ENCODE results near the gene MRPL45. TPM values are rescaled to one million over a fixed set of nuclear protein-coding genes. Genes with fewer than 3 reads are reported as not detected.
"Not testable (repeated sequence)": the region's sequence is repeated elsewhere in the genome, so short reads cannot be mapped to it uniquely, and the experiment has no call there.

MRPL45 gene
- total RNA-seq, 1 experiment from 2014 or later, result 40.4 TPM

DNA sequence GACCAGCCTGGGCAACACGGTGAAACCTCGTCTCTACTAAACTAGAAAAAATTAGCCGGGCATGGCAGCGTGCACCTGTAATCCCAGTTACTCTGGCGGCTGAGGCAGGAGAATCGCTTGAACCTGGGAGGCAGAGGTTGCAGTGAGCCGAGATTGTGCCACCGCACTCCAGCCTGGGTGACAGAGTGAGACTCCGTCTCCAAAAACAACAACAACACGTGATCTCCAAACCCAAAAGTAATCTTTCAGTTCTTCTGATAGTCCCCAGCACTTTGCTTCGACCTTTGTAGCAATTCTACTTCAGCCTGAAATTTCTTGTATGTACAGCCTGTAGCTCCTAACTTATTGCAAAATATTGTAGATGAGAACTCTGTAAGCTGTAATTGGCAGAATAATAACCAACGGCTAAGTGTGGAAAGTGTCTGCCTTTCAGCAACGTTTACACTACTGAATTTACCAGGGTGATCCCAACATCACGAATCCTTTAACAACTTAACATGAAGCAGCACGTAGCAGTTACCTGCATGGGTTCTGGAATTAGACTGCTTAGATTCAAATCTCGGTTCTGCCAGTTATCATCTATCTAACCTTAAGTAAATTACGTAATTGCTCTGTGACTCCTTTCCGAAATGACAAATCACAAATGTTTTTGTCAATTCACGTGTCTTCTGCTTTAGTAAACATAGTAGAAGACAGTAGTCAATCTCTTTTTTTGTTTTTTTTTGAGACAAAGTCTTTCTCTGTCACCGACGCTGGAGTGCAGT, 1.2 kb upstream of the MRPL45 start:
- H3K27ac ChIP-seq, H3K4me3 ChIP-seq: not testable (repeated sequence)

DNA sequence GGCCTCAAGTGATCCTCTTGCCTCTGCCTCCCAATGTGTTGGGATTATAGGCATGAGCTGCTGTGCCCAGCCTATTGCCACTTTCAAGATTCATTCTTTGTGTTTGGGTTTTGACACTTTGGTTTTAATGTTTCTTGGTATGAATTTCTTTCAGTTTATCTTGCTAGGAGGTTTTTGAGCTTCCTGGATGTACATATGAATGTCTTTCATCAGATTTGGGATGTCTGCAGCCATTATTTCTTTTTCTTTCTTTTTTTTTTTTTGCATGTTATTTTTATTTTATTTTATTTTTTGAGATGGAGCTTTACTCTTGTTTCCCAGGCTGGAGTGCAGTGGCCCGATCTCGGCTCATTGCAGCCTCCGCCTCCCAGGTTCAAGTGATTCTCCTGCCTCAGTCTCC, 18.5 kb downstream of the MRPL45 start:
- no peaks in the 10 kb centered on the region for H3K27me3 ChIP-seq (replicated peaks)
- no peak overlapping the region for H3K27ac ChIP-seq
- no peaks in the 10 kb centered on the region for H3K9me3 ChIP-seq (replicated peaks)
- H3K4me3 ChIP-seq, result no peak overlapping the region
- H3K36me3 ChIP-seq, result peaks cover 25% of the 10 kb centered on the region
- no peaks in the 10 kb centered on the region for H3K4me1 ChIP-seq (replicated peaks)
- DNase-seq (ENCODE audit: low read depth in 1 of 2, low spot score in 2 of 2), result no peak

More for the DNA sequence above, 1.2 kb upstream of the MRPL45 start:
- H3K36me3 ChIP-seq; H3K4me1 ChIP-seq (replicated peaks); H3K9me3 ChIP-seq (replicated peaks); DNase-seq (ENCODE audit: low read depth in 1 of 2, low spot score in 2 of 2); H3K27me3 ChIP-seq (replicated peaks): not testable (repeated sequence)

DNA sequence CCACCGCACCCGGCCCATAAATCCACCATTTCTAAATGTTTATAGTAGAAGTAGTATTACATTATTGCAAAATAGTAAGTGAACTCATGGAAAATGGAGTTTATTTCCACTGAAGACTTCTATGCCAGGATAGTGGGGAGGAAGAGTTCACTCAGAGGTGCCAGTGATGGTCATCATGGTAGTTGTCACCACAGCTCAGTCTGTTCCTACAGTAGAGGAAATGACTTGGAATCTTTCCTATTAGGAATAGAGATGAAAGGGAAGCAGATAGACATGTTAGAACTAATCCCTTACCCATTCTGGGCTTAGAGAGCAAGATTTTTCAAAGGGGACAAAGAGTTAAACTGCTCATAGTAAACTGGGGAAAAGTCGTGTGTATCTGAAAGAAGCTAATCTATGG, 20.1 kb downstream of the MRPL45 start:
- peaks cover 28% of the 10 kb centered on the region for H3K36me3 ChIP-seq
- no peaks in the 10 kb centered on the region for H3K27me3 ChIP-seq (replicated peaks)
- no peak overlapping the region for H3K4me3 ChIP-seq
- H3K9me3 ChIP-seq (replicated peaks), result no peaks in the 10 kb centered on the region
- no peak overlapping the region for H3K27ac ChIP-seq
- DNase-seq (ENCODE audit: low read depth in 1 of 2, low spot score in 2 of 2), result no peak
- no peaks in the 10 kb centered on the region for H3K4me1 ChIP-seq (replicated peaks)

DNA sequence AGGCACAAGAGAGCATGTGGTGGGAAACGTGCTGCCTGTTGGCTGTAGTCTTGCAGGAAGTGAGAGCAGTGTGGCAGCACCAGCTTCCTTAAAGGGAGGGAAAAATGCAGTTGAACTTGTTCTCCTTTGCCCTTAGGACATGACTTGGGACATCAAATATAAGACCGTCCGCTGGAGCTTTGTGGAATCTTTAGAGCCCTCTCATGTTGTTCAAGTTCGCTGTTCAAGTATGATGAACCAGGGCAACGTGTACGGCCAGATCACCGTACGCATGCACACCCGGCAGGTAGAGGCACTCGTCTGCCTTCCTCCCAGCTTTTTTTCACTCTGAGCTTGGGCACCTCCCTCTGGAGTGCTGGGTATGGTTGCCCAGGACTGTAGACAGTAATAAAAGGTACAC, 23.5 kb downstream of the MRPL45 start:
- no peak for DNase-seq (ENCODE audit: low read depth in 1 of 2, low spot score in 2 of 2)
- Histone ChIP-seq H3K4me3 (no peak overlapping the region), H3K36me3 (peaks cover 38% of the 10 kb centered on the region), H3K27me3 (replicated peaks) (no peaks in the 10 kb centered on the region), H3K9me3 (replicated peaks) (no peaks in the 10 kb centered on the region), H3K4me1 (replicated peaks) (no peaks in the 10 kb centered on the region), H3K27ac (no peak overlapping the region)

- H3K4me1 ChIP-seq (replicated peaks), result no peaks in the 10 kb centered on the region
- H3K9me3 ChIP-seq (replicated peaks), result no peaks in the 10 kb centered on the region
- DNase-seq (ENCODE audit: low read depth in 1 of 2, low spot score in 2 of 2), result peak; percentile 34 to 71
- no peak overlapping the region for H3K27ac ChIP-seq
- H3K27me3 ChIP-seq (replicated peaks), result no peaks in the 10 kb centered on the region
- peaks cover 27% of the 10 kb centered on the region for H3K36me3 ChIP-seq
- no peak overlapping the region for H3K4me3 ChIP-seq
Measured at GRCh38 chr17:38322156-38322779, 25.3 kb downstream of the MRPL45 start.

GRCh38 chr17:38322897-38323296, 25.9 kb downstream of the MRPL45 start:
- H3K27me3 ChIP-seq (replicated peaks), result no peaks in the 10 kb centered on the region
- no peaks in the 10 kb centered on the region for H3K9me3 ChIP-seq (replicated peaks)
- peaks cover 26% of the 10 kb centered on the region for H3K36me3 ChIP-seq
- no peak overlapping the region for H3K4me3 ChIP-seq
- no peak overlapping the region for H3K27ac ChIP-seq
- H3K4me1 ChIP-seq (replicated peaks), result no peaks in the 10 kb centered on the region
- DNase-seq (ENCODE audit: low read depth in 1 of 2, low spot score in 2 of 2), result no peak

GRCh38 chr17:38324141-38324697, 27.3 kb downstream of the MRPL45 start:
- Histone ChIP-seq H3K9me3 (replicated peaks) (no peaks in the 10 kb centered on the region), H3K27me3 (replicated peaks) (no peaks in the 10 kb centered on the region), H3K4me1 (replicated peaks) (no peaks in the 10 kb centered on the region), H3K36me3 (peaks cover 24% of the 10 kb centered on the region), H3K27ac (no peak overlapping the region), H3K4me3 (no peak overlapping the region)
- DNase-seq (ENCODE audit: low read depth in 1 of 2, low spot score in 2 of 2), result no peak

GRCh38 chr17:38324772-38325171, 27.8 kb downstream of the MRPL45 start:
- H3K27ac ChIP-seq, result no peak overlapping the region
- no peak overlapping the region for H3K4me3 ChIP-seq
- H3K36me3 ChIP-seq, result peaks cover 18% of the 10 kb centered on the region
- no peaks in the 10 kb centered on the region for H3K27me3 ChIP-seq (replicated peaks)
- no peak for DNase-seq (ENCODE audit: low read depth in 1 of 2, low spot score in 2 of 2)
- H3K4me1 ChIP-seq (replicated peaks), result no peaks in the 10 kb centered on the region
- no peaks in the 10 kb centered on the region for H3K9me3 ChIP-seq (replicated peaks)

DNA sequence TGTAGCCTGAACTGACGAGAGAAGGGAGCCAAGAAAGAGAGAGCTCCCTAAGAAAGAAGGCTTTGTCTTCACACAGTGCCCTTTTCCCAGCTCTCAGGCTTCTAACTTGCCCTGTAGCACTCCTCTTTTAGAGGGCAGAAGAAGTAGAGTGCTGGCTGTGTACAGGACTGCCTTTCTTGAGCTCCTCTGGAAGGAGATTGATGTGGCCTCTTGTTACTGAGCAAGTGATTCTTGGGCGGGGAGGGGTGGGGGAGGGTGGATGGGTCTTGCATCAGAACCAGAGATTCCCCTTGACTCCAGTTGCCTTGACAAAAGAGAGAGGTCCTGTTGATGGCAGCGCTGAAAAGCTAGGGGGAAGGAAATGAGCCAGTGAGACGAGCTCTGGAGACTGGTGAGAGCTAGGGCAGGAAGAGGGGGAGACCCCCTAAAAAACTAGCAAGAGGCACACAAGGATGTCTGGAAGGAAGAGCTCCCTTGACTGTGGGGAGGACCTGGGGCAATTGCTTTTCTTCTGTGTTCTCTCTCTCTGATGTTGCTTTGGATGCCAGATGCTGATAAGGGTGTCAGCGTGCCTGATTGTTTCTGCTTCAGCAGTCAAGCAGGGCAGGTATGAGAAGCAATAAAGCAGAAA, 28.4 kb downstream of the MRPL45 start:
- Histone ChIP-seq H3K27me3 (replicated peaks) (no peaks in the 10 kb centered on the region), H3K4me3 (no peak overlapping the region), H3K9me3 (replicated peaks) (no peaks in the 10 kb centered on the region), H3K4me1 (replicated peaks) (no peaks in the 10 kb centered on the region), H3K36me3 (peaks cover 14% of the 10 kb centered on the region), H3K27ac (no peak overlapping the region)
- DNase-seq (ENCODE audit: low read depth in 1 of 2, low spot score in 2 of 2), result no peak

GRCh38 chr17:38326996-38327792, 30.2 kb downstream of the MRPL45 start:
- Histone ChIP-seq H3K9me3 (replicated peaks) (no peaks in the 10 kb centered on the region), H3K4me1 (replicated peaks) (no peaks in the 10 kb centered on the region), H3K4me3 (no peak overlapping the region), H3K27me3 (replicated peaks) (0 out of 2 replicates have a peak, but pooled peaks cover 3% of the 10 kb centered on the region), H3K36me3 (peaks cover 10% of the 10 kb centered on the region; the same call in 1 of the 2 replicates), H3K27ac (no peak overlapping the region)
- no peak for DNase-seq (ENCODE audit: low read depth in 1 of 2, low spot score in 2 of 2)

GRCh38 chr17:38327936-38328335, 31.0 kb downstream of the MRPL45 start:
- Histone ChIP-seq H3K36me3 (peaks cover 4% of the 10 kb centered on the region; the same call in 1 of the 2 replicates), H3K27ac (no peak overlapping the region), H3K4me1 (replicated peaks) (no peaks in the 10 kb centered on the region), H3K4me3 (no peak overlapping the region), H3K9me3 (replicated peaks) (no peaks in the 10 kb centered on the region), H3K27me3 (replicated peaks) (0 out of 2 replicates have a peak, but pooled peaks cover 5% of the 10 kb centered on the region)
- DNase-seq (ENCODE audit: low read depth in 1 of 2, low spot score in 2 of 2), result no peak

GRCh38 chr17:38328620-38329019, 31.7 kb downstream of the MRPL45 start:
- Histone ChIP-seq H3K27me3 (replicated peaks) (0 out of 2 replicates have a peak, but pooled peaks cover 5% of the 10 kb centered on the region), H3K36me3 (no peaks in the 10 kb centered on the region), H3K27ac (no peak overlapping the region), H3K9me3 (replicated peaks) (no peaks in the 10 kb centered on the region), H3K4me1 (replicated peaks) (no peaks in the 10 kb centered on the region), H3K4me3 (no peak overlapping the region)
- no peak for DNase-seq (ENCODE audit: low read depth in 1 of 2, low spot score in 2 of 2)

DNA sequence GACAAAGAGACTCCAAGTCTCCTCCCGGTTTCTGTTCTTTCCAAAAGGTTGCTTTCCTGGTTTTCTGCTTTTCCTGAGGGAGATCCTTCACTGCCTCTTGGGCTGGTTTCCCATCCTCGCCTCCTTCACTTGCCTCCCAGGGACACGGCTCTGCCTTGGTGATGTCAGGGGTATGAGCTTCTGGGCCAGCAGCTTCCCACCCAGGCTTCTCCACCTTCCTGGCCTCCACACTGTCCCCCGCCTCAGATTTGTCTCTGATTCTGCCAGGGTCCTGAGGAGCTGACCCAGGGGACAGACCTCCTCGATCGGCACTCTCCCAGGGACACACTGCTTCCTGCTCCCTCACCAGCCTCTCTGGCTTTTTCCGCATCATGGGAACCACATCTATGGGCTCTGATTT, 32.3 kb downstream of the MRPL45 start:
- no peaks in the 10 kb centered on the region for H3K36me3 ChIP-seq
- H3K4me3 ChIP-seq, result no peak overlapping the region
- H3K9me3 ChIP-seq (replicated peaks), result no peaks in the 10 kb centered on the region
- 0 out of 2 replicates have a peak, but pooled peaks cover 5% of the 10 kb centered on the region for H3K27me3 ChIP-seq (replicated peaks)
- DNase-seq (ENCODE audit: low read depth in 1 of 2, low spot score in 2 of 2), result no peak
- no peak overlapping the region for H3K27ac ChIP-seq
- H3K4me1 ChIP-seq (replicated peaks), result no peaks in the 10 kb centered on the region
